ENCODE results near the gene RPP25.
A peak's percentile ranks its signal among the peaks of the same experiment; 100 is the strongest.

DNA sequence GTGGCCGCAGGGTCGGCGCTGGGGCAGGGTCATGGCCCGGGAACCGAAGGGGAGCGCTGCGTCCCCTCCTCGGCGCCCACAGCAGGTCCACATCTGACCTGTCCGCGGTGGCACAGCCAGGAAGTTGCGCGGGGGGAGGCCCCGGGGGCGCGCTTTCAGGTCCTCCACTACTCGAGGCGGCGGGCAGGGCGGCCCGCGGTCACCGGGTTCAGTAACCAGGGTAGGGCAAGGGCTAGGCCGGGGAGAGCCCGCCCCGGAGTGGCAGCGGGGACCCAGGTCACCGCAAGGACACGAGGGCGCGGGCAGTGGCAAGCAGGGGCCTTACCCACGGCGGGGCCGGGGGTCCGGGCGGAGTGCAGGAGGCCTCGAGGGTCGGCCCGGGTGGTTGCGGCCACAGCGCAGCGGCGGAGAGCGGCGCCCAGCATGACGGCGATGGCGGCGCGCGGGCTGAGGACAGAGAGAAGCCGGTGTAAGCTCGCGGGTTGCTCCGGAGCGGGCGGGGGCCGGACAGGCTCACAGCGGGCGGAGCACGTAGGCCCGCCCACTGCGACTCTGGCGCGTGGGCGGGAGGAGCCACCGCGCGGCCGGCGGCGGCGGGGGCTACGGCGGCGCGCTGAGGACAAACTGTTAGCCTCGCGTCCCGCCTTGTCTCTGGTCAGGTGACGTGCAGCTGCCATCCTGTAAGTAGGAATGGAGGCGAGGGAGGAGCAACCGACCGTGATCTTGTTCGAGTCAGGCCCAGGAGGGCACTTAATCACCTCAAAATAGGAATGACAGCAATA lies 18.8 kb downstream of the RPP25 start, which contains the start of gene COX5A:
- TF ChIP-seq RAD21 (CRISPR knock-in tag; IDR thresholded peaks at IDR 0.05), result no peak; the same call in 1 of the 2 replicates
- TF ChIP-seq ZNF629 (CRISPR knock-in tag; conservative IDR thresholded peaks at IDR 0.05), result no peak
- TF ChIP-seq MED13 (CRISPR knock-in tag; IDR thresholded peaks at IDR 0.05), result no peak
- TF ChIP-seq MAFK (conservative IDR thresholded peaks at IDR 0.05 in 1 of 2, IDR thresholded peaks at IDR 0.05 in 1 of 2; ENCODE audit: low read length in 2 of 2), result no peak
- TF ChIP-seq TP53 (CRISPR knock-in tag; conservative IDR thresholded peaks at IDR 0.05), result no peak
- TF ChIP-seq SIN3A (IDR thresholded peaks at IDR 0.05; ENCODE audit: borderline replicate concordance, low read depth, low read length), result peak; percentile 55; the same call in 1 of the 2 replicates
- no peak for TF ChIP-seq EZH2 (conservative IDR thresholded peaks at IDR 0.05; ENCODE audit: low read depth, low read length)
- TF ChIP-seq KMT2B (CRISPR knock-in tag; IDR thresholded peaks at IDR 0.05), result no peak; the same call in 1 of the 2 replicates
- TF ChIP-seq, protein P1, sequence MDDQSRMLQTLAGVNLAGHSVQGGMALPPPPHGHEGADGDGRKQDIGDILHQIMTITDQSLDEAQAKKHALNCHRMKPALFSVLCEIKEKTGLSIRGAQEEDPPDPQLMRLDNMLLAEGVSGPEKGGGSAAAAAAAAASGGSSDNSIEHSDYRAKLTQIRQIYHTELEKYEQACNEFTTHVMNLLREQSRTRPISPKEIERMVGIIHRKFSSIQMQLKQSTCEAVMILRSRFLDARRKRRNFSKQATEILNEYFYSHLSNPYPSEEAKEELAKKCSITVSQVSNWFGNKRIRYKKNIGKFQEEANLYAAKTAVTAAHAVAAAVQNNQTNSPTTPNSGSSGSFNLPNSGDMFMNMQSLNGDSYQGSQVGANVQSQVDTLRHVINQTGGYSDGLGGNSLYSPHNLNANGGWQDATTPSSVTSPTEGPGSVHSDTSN (CRISPR knock-in tag; IDR thresholded peaks at IDR 0.05; ENCODE audit: borderline replicate concordance), result no peak
- peak; percentile 85 for TF ChIP-seq ETV6 (CRISPR knock-in tag; conservative IDR thresholded peaks at IDR 0.05)
- TF ChIP-seq, protein P2, sequence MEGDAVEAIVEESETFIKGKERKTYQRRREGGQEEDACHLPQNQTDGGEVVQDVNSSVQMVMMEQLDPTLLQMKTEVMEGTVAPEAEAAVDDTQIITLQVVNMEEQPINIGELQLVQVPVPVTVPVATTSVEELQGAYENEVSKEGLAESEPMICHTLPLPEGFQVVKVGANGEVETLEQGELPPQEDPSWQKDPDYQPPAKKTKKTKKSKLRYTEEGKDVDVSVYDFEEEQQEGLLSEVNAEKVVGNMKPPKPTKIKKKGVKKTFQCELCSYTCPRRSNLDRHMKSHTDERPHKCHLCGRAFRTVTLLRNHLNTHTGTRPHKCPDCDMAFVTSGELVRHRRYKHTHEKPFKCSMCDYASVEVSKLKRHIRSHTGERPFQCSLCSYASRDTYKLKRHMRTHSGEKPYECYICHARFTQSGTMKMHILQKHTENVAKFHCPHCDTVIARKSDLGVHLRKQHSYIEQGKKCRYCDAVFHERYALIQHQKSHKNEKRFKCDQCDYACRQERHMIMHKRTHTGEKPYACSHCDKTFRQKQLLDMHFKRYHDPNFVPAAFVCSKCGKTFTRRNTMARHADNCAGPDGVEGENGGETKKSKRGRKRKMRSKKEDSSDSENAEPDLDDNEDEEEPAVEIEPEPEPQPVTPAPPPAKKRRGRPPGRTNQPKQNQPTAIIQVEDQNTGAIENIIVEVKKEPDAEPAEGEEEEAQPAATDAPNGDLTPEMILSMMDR (CRISPR knock-in tag; IDR thresholded peaks at IDR 0.05), result peak; percentile 23
- no peak for TF ChIP-seq NBN (conservative IDR thresholded peaks at IDR 0.05)

Data from HepG2 (cell line).